ENCODE results near the gene TMC1. TPM values are rescaled to one million over a fixed set of nuclear protein-coding genes. Genes with fewer than 3 reads are reported as not detected.
"Not testable (repeated sequence)": the region's sequence is repeated elsewhere in the genome, so short reads cannot be mapped to it uniquely, and the experiment has no call there.

TMC1 gene
- total and polyA plus RNA-seq, 9 donors: 0.12 to 1.4 (median 0.48) TPM

DNA sequence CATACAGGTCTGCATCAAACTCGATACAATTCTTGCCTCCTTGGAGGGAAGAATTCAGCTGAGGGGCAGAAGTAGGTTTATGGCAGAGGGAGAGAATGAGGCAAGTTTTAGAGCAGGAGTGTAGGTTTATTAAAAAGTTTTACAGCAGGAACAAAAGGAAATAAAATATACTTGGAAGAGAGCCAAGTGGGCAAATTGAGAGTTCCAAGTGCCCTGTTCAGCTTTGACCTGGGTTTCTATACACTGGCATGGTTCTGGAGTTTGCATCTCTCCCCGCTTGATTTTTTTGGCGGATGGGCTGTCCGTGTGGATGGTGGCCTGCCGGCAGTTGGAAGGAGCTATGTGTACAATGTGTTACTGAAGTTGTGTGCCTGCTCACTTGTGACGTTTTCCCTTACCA is 315.4 kb downstream of the TMC1 start:
- Histone ChIP-seq H3K4me1 (ENCODE audit: insufficient read depth) (peaks cover 3% of the 10 kb centered on the region), H3K27me3 (no peaks in the 10 kb centered on the region), H3K36me3 (no peaks in the 10 kb centered on the region), H3K9me3 (no peaks in the 10 kb centered on the region), H3K27ac (no peak overlapping the region), H3K4me3 (no peak overlapping the region)
- DNase-seq: no peak
- intact Hi-C loops (cut with DNase I): no loop called here
- TF ChIP-seq, protein P1, sequence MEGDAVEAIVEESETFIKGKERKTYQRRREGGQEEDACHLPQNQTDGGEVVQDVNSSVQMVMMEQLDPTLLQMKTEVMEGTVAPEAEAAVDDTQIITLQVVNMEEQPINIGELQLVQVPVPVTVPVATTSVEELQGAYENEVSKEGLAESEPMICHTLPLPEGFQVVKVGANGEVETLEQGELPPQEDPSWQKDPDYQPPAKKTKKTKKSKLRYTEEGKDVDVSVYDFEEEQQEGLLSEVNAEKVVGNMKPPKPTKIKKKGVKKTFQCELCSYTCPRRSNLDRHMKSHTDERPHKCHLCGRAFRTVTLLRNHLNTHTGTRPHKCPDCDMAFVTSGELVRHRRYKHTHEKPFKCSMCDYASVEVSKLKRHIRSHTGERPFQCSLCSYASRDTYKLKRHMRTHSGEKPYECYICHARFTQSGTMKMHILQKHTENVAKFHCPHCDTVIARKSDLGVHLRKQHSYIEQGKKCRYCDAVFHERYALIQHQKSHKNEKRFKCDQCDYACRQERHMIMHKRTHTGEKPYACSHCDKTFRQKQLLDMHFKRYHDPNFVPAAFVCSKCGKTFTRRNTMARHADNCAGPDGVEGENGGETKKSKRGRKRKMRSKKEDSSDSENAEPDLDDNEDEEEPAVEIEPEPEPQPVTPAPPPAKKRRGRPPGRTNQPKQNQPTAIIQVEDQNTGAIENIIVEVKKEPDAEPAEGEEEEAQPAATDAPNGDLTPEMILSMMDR (IDR thresholded peaks at IDR 0.05): no peak
- TF ChIP-seq EP300 (IDR thresholded peaks at IDR 0.05) (no peak), POLR2A (IDR thresholded peaks at IDR 0.05) (no peak)
- 85 to 88% (median 86%) methylated on average over 6 of the region's 6 CpGs for WGBS, 3 donors

DNA sequence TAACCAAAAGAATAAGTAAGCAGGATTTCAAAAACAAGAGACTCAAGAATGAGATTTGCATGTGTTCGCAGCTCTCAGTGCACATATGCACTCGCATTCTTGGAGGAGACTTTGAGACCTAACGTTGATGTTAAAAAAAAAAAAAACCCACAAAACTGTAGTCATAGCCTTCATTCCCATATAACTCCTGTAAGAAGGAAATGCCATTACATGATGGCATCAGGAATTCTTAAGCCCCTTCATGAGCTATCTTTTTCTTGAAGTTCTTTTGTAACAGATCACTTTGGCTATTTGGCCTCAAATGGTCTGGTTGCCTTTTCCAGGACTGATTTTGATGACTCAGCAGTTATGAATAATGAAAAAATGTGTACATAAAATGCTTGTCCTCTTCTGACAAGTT is 317.7 kb downstream of the TMC1 start:
- WGBS, 3 donors: 27 to 39% (median 34%) methylated on average over 3 of the region's 3 CpGs
- Histone ChIP-seq H3K27me3 (no peaks in the 10 kb centered on the region), H3K36me3 (no peaks in the 10 kb centered on the region), H3K27ac (no peak overlapping the region), H3K4me3 (no peak overlapping the region), H3K4me1 (ENCODE audit: insufficient read depth) (peaks cover 3% of the 10 kb centered on the region), H3K9me3 (no peaks in the 10 kb centered on the region)
- intact Hi-C loops (cut with DNase I): no loop called here
- no peak for TF ChIP-seq POLR2A (IDR thresholded peaks at IDR 0.05)
- TF ChIP-seq EP300 (IDR thresholded peaks at IDR 0.05): no peak
- TF ChIP-seq, protein P1 (IDR thresholded peaks at IDR 0.05): no peak
- DNase-seq: no peak

DNA sequence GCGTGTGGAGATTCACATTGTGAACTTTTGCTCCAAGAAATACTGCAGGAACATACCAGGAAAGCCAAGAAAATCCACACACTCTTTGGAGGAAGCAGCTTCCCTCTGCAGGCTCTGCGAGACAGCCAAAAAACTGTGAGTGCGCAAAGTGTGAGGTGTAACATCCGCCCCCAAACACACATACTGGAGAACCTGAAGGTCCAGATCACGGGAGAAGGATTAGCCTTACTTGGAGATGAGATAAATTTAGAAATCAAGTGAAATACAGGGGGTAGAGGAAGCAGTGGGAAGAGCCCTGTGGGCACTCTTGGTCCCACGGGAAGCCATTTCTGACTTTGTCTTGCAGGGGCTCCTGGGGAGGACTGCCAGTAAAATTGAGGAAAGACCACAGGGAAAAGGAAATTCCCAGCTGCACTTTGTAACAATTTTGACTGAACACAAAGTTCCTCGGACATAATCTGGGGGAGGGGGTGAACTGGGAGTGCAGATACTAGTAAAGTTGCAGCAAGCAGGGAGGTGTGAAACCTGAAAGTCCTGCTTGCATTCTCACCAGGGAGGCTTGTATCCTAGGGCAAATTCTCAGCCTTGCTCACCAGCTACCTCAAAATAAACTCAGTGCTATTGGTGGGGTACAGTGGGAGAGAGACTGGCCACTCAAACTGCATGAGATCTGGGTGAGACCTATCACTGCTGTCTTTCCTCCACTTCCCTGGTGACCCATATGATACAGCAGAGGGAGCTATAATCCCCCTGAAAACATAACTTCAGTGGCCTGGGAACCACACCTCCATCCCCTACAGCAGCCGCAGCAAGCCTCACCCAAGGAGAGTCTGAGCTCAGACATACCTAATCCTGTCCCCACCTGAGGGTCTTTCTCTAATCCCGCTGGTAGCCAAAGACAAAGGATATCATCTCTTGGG is 322.4 kb downstream of the TMC1 start:
- H3K27me3 ChIP-seq: no peaks in the 10 kb centered on the region
- peak in 1 of 5 donors; percentile 49 for DNase-seq
- H3K36me3 ChIP-seq: no peaks in the 10 kb centered on the region
- H3K27ac ChIP-seq: no peak overlapping the region
- no peaks in the 10 kb centered on the region for H3K4me1 ChIP-seq (ENCODE audit: insufficient read depth)
- intact Hi-C loops (cut with DNase I): no loop called here
- no peak overlapping the region for H3K4me3 ChIP-seq
- 22 to 28% (median 27%) methylated on average over 9 of the region's 9 CpGs for WGBS, 3 donors
- no peaks in the 10 kb centered on the region for H3K9me3 ChIP-seq
- TF ChIP-seq POLR2A (IDR thresholded peaks at IDR 0.05) (no peak), EP300 (IDR thresholded peaks at IDR 0.05) (no peak)
- TF ChIP-seq, protein P1 (IDR thresholded peaks at IDR 0.05): no peak

DNA sequence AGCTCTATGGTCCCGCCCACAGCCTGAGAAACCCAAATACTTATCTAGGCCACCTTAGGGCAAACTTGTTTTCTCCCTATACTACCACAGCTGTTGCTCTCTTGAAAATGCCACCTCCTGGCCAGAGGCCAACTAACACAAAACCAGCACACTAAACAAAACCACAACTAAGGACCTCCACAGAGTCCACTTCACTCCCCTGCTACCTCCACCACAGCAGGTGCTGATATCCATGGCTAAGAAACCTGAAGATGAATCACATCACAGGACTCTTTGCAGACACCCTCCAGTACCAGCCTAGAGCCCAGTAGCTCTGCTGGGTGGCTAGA is 323.0 kb downstream of the TMC1 start:
- no peak for TF ChIP-seq POLR2A (IDR thresholded peaks at IDR 0.05)
- no peak for TF ChIP-seq EP300 (IDR thresholded peaks at IDR 0.05)
- no peak overlapping the region for H3K27ac ChIP-seq
- no peaks in the 10 kb centered on the region for H3K4me1 ChIP-seq (ENCODE audit: insufficient read depth)
- no peak overlapping the region for H3K4me3 ChIP-seq
- 96 to 100% (median 98%) methylated on average over 1 of the region's 1 CpG for WGBS, 3 donors
- intact Hi-C loops (cut with DNase I): no loop called here
- H3K36me3 ChIP-seq: no peaks in the 10 kb centered on the region
- no peaks in the 10 kb centered on the region for H3K27me3 ChIP-seq
- no peaks in the 10 kb centered on the region for H3K9me3 ChIP-seq
- no peak for DNase-seq

DNA sequence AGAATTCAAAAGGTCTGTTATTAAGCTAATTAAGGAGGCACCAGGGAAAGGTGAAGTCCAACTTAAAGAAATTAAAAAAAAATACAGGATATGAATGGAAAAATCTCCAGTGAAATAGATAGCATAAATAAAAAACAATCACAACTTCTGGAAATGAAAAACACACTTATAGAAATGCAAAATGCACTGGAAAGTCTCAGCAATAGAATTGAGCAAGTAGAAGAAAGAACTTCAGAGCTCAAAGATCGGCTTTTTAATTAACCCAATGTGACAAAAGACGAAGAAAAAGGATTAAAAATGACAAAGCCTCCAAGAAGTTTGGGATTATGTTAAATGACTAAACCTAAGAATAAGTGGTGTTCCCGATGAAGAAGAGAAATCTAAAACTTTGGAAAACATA is 323.6 kb downstream of the TMC1 start:
- H3K27ac ChIP-seq; H3K4me1 ChIP-seq (ENCODE audit: insufficient read depth); H3K36me3 ChIP-seq; H3K9me3 ChIP-seq; H3K4me3 ChIP-seq; H3K27me3 ChIP-seq; DNase-seq; intact Hi-C loops (cut with DNase I): not testable (repeated sequence)
- 91 to 97% (median 94%) methylated on average over 3 of the region's 3 CpGs for WGBS, 3 donors

DNA sequence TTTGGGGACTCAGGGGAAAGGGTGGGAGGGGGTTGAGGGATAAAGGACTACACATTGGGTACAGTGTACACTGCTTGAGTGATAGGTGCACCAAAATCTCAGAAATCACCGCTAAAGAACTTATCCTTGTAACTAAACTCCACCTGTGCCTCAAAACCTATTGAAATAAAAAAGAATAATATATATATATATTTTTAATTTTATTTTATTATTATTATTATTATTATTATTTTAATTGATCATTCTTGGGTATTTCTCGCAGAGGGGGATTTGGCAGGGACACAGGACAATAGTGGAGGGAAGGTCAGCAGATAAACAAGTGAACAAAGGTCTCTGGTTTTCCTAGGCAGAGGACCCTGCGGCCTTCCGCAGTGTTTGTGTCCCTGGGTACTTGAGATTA is 328.8 kb downstream of the TMC1 start:
- H3K27ac ChIP-seq; DNase-seq; H3K9me3 ChIP-seq; H3K4me1 ChIP-seq (ENCODE audit: insufficient read depth); H3K36me3 ChIP-seq; H3K4me3 ChIP-seq; H3K27me3 ChIP-seq: not testable (repeated sequence)
- WGBS, 3 donors: 86 to 98% (median 94%) methylated on average over 4 of the region's 4 CpGs
- intact Hi-C loops (cut with DNase I): loop anchor here in 2 of 4 donors (10.0 kb wide), 2 partner anchors 175 to 235 kb away; no protein-coding TSS in a partner anchor

Measured in ovary (tissue), 9 donors.